Inferior parietal cortex (tissue), 1 donor: Measurements from ENCODE around the gene ACLY.

Experiments
- DNase-seq: peaks from one replicate; pipeline ENCODE4 v3.0.0-alpha.2; 2016; ENCODE audit errors: extremely low spot score

ACLY gene

DNA sequence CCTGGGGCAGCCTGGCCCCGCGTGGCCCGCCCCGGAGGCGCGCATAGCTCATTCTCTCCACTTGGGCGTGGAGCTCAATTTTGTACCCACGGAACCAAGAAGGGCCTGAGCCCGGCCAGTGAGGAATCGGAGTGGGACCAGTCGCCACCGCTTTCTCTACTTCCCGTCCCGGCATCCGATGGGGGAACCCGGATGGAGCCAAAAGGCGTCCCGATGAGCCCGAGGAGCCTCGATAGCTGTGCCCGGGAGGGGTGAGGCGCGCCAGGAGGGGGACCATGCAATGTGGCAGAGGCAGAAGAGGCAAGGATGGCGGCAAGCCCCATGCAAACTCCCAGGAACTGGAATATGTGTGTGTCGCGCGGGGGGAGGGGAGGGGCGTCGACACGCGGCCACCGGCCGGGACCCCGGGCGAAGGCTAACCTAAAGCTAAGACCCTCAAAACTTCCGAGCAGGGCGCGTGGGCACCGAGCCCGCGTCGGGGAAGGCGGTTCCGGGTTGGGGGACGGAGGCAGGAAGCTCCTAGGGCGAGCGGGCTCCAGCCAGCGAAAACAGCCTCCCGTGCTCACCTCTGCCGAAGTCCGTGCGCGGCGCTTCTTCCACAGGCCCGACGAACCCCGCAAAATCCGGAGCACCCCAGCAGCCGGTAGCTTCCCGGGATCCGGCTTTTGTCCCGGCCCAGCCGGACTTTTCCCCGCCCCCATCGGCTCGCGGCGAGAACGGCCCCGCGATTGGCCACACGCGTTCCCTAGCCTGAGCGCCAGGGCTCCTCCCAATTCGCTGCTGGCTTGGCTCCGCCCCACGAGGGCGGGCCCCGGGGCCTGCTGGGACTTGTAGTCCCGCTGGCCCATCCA, at the start of gene ACLY:
Gene ACLY, minus strand, starts transcription at position 638 of the 851 bp plus-strand sequence. CDS start 5,078 bp downstream, outside the sequence.
- peak; percentile 96 for DNase-seq

DNA sequence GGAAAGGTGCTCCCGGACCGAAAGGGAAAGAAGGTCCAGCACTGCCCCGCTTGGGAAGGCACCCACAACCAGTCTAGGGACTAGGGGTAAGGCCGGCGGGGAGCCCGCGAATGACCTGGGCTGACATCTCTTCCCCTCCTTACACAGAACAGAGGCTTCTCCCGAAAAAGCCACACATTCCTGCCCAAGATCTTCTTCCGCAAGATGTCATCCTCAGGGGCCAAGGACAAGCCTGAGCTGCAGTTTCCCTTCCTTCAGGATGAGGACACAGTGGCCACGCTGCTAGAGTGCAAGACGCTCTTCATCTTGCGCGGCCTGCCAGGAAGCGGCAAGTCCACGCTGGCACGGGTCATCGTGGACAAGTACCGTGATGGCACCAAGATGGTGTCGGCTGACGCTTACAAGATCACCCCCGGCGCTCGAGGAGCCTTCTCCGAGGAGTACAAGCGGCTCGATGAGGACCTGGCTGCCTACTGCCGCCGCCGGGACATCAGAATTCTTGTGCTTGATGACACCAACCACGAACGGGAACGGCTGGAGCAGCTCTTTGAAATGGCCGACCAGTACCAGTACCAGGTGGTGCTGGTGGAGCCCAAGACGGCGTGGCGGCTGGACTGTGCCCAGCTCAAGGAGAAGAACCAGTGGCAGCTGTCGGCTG, 49.3 kb upstream of the ACLY start:
- DNase-seq, result no peak

DNA sequence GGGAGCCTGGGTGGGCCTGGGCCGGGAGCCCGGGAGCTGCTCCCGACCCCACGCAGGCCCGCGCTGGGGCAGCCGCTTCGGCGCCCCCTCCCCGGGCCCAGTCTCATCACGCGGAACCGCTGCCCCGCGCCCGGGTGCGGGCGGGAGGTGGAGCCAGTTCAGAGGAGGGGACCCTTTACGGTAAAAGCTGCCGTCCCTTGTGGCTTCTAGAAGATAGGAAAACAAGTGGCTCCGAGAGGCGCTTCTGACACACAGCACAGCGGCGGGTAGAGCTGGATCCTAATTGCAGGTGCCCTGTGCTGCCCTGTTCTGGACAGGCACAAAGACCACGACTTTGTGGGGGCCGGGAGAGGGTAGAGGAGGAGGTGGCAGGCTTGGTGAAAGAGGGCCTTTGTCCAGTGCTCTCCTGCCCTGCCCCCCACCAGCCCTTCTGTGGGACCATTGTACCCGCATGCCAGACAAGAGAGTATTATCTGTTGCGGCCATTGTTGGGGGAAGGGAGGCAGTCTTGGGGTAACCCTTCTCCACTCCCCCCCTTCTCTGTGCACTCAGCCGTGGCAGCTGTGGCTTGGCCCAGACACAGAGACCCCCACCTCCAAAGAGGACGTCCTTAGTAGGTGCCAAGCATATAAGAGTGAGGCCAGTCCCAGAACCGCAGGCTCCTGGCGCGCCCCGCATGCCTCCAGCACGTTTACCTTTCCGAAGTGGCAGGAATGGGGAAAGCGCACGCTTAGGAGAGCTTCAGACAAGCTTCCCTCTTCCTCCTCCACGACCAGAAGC, 48.6 kb upstream of the ACLY start:
- peak; percentile 92 for DNase-seq

DNA sequence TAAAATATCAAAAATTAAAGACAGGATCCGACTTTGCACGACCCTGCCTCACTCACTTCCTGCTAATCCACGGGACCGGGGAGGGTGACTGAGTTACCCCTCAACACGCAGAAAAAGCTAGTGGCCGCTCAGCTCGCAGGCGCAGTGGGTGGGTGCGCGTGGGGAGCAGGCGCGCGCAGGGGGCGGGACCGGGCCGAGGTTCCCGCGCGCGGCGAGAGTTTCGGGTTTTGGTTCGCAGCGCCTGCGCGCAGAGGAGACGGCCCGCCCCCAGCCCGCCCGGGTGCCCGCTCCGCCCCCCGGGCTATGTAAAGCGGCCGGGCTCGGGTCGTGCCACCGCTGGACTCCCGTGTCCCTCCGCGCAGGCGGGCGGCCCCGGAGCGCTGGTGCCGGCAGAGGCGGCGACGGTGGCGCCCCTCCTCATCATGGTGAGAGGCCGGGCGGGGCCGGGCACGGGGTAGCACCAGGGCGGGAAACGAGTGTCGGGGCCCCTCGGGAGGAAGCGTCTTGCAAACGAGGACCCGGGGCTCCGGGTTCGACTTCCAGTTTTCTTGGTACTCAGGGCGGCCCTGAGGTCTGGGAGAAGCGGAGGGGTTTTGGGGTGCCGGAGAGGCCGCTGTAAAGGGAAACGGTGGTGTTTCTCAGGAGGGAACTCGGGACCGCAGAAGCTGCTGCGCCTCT, 47.9 kb upstream of the ACLY start, which contains the start of gene CNP:
Gene CNP, plus strand, starts transcription at position 333 of the 678 bp plus-strand sequence. Its CDS starts 90 bp downstream, at position 423.
- peak; percentile 90 for DNase-seq

DNA sequence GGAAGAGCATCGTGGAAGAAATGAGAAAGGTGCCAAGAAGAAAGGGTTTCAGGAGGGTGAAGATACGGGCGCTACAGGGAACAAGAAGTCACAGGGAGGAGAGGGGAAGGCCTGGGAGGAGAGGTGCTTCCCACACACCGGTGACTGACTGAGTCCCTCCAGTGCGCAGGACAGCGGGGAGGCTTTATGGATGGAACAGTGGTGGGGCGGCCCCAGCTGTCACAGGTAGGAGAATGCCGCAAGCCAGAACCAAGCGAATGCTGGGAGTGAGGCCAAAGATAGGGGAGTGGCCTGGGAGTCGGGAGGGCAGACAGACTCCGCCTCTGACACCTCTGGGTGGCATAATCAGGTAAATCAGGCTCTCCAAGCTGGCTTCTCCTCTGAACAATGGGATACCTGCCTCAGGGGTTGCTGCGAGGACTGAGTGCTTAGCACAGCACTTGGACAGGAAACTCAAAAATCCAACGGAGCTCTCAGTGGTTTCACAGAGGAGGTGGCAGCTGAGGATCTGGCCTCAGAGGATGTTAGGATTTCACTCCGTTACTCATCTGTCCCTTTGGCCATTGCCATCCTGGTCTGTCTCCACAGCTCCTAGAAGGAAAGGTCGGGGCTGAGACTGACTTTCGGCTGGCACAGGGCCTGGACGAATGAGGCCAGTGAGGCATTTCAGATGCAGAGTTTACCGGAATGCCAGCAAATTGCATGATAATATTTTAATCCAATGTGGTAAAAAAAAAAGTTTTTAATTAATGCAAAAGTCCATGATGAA, 47.1 kb upstream of the ACLY start:
- DNase-seq, result peak; percentile 32

DNA sequence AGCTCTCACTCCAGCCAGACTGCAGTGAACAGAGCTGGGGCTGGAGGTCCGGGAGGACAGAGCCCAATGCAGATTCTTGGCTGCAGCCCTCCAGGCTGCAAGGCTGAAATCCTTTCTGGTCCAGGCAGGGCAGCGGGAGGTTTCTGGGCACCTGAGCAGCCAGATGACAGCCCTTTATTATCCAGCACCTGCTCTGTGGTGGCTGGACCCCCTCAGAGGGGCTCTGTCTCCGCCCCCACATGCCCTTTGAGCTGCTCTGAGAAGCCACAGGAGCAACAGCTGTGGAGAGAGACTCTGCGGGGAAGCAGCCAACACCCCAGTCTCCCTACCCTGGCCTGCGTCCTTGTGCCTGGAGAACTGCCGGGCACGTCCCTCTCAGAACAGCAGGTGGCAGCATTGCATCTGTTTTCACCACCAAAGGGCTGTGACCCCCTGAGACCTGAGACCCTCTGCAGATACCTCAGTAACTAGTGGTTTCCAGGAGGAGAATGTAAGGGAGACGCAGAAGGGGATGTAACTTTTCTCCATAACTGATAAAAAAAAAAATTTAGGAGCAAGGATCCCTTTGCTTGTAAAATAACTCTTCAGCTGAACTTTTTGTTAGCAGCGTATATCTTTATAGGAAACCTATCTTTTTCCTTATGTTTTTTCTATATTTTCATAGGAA, 44.1 kb upstream of the ACLY start:
- peak; percentile 84 for DNase-seq

DNA sequence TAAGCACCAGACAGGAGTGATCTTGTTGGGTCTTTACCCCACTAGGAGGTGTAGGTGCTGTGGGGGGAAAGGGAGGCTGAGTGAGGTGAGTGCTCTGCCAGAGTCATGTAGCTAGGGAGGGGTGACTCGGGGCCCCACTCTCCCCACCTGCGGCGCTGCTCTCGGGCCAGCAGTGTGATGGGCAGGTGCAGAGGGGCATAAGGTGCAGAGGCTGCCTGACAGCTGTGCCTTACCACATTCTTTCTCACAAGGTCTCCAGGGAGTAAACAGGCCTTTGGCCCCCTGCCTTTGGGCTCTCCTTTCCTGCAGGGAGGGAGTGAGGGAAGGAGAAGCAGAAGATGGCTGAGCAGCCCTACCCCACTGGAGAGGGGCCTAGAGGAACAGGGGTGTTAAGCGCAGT, 43.4 kb upstream of the ACLY start:
- DNase-seq, result no peak

DNA sequence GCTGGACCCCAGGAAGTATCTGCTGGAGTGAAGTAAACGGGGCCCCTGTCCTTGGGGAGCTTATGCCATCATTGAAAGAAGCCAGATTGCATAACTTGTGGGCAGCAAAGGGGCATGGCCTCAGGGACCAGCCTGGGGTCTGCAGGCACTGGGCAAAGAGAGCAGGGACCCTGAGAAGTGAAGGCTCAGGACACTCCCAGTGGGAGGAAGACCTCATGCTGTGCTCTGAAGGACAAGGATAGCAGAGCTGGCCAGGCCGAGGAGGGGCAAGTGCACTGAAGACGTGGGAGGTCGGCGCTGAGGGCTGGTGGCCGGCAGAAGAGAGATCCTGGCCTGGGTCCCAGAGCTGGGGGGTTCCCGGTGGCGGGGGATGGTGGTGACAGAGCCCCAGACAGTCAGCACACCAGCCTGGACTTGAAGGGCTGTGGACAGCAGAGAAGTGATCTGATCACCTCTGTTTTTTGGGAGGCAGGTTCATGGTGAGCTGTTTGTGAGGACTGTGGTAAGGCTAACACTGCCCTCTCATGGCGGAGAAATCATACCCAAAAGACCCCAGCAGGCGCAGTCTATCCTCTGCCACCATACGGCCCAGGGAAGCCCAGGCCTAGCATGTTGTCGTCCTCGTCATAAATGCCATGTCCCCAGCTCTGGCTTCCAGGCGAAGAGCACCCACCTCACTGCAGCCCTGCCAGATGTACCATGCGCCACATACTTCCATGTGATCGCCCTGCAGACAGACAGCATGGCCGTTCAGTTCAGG, 40.8 kb upstream of the ACLY start:
- DNase-seq, result no peak

DNA sequence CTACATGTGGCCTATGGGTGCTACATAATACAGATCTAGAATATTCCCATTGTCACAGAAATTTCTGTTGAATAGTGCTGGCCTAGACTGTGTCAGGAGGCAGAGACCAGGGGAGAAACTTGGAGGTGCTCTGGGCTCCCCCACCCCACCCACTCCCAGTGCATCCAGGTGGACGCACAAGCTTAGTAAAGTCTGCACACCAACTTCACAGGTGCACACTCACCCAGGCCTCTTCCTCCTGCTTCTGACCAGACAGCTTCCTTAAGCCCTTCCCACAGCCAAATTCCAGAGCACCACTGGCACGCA, 40.2 kb upstream of the ACLY start:
- no peak for DNase-seq

DNA sequence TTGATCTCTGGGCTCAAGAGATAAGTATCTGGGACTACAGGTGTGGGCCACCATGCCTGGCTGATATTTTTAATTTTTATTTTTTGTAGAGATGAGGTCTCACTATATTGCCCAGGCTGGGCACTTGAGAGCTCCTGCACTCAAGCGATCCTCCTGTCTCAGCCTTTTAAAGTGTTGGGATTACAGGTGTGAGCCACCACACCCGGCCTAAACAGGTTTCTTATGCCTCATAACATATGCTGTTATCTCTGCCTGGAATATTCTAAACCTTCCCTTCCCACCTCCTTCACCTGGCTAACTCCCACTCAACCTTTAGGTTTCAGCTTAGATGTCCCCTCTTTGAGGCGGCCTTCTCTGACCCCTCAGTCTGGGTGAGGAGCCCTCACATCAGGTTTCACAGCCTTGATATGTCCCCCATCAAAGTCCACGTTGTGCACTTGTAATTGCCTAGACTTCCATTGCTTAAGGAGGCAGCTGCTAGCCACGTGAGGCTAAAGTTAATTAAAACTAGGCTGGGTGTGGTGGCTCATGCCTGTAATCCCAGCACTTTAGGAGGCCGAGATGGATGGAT, 39.2 kb upstream of the ACLY start:
- no peak for DNase-seq

DNA sequence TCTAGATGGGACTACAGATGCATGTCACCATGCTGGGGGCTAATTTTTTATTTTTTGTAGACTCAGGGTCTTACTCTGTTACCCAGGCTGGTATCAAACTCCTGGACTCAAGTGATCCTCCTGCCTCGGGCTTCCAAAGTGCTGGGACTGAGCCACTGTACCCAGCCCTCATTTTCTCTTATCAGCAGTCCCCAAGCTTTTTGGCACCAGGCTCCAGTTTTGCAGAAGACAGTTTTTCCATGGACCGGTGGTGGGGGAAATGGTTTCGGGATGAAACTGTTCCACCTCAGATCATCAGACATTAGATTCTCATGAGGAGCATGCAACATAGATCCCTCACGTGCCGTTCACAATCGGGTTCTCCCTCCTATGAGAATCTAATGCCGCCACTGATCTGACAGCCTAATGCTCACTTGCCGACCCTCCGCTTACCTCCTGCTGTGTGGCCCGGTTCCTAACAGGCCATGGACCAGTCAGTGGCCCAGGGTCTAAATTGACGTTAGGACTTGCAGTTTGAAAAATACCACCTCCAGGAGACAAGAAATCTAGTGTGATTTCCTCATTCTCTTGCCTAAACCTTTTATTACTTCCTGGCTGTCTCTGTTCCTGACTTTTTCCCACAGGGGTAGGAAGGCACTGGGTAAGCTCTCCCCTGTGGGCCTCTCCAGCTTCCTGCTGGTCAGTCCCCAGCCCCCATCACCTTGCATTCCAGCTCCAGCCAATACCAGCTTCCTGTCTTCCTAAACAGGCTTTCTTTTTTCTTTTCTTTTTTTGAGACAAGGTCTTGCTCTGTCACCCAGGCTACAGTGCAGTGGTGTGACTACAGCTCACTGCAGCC, 38.5 kb upstream of the ACLY start:
- no peak for DNase-seq

DNA sequence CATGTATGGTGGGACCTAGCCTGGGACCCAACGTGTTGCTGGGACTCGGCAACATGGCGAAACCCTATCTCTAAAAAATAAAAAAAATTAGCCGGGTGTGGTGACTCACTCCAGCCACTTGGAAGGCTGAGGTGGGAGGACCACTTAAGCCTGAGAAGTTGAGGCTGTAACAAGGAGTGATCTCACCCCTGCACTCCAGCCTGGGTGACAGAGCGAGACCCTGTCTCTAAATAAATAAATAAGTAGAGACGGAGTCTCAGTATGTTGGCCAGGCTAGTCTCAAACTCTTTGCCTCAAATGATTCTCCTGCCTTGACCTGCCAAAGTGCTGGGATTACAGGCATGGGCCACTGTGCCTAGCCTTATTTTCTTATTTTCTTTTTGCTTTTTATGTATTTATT, 37.8 kb upstream of the ACLY start:
- no peak for DNase-seq

DNA sequence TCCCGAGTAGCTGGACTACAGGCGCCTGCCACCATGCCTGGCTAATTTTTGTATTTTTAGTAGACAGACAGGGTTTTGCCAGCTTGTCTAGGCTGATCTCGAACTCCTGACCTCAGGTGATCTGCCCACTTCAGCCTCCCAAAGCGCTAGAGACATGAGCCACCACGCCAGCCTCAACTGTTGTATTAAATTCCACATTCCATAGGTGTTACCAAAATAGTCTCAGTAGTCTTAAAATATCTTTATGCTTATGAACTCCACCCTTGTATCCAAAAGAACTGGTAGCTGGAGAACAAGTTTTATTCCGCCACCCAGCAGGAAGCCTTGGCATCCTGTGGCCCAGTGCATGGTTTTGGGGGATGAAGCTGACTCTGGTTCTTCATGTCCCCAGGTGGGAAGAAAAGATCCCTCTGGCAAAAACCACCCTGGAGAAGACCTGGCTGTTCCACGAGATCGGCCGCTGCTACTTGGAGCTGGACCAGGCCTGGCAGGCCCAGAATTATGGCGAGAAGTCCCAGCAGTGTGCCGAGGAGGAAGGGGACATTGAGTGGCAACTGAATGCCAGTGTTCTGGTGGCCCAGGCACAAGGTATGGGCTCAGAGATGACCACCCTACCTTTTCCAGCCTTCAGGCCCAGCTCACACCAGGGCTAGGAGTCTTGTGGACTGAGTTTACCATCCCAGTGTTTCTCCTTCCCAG, 30.2 kb upstream of the ACLY start:
- DNase-seq, result no peak

DNA sequence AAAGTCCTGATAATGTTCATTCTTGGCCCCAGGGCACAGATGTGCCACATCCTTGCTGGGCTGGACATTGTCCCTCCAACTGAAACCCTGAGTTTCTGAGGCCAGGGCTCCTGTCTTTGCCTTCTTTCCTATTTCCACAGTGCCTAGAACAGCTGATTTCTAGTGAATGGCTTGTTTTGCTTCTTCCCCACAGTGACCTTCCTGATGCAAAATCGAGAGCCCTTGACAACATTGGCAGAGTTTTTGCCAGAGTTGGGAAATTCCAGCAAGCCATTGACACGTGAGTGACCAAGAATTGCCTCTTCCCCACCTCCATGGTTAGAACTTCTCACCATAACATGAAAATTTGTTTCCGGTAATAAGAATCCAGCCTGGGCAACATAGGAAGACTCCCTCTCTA, 26.2 kb upstream of the ACLY start:
- no peak for DNase-seq

DNA sequence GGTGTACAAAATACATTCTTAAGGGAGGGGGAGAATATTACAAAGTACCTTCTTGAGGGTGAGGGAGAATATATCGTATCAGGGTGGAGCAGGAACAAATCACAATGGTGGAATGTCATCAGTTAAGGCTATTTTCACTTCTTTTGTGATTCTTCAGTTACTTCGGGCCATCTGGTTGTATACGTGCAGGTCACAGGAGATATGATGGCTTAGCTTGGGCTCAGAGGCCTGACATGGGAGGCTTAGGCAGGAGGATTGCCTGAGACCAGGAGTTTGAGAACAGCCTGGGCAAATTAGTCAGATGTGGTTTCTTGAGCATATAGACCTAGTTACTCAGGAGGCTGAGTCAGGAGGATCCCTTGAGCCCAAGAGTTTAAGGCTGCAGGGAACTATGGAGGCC, 24.7 kb upstream of the ACLY start:
- no peak for DNase-seq

DNA sequence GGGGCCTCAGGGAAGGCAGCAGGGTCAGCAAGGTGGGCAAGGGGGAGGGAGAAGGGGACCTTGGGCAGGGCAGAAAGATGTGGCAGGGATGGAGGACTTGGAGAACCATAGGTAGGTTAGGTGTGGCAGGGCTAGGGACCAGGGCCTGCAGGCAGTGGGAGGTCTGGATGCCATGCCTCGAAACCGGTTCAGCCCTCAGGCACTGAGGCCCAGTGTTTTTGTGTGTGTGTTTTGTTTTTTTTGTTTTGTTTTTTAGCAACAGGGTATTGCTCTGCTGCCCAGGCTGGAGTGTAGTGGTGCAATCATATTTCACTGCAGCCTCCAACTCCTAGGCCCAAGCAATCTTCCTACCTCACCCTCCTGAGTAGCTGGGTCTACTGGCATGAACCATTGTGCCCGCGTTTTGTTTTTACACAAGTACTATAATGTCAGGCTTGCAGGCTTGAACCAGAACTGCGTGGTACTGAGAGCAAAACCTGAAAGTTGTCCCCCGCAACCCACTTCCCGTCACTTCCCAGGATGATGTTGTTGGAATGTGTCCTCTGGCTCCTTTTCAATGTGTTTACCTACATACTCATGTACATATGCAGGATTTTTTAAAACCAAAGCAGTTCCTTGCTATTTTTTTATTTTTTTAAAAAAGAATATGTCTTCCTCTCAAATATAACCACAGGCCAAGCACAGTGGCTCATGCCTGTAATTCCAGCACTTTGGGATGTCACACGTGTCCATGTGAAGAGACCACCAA, 24.0 kb upstream of the ACLY start:
- DNase-seq, result no peak

DNA sequence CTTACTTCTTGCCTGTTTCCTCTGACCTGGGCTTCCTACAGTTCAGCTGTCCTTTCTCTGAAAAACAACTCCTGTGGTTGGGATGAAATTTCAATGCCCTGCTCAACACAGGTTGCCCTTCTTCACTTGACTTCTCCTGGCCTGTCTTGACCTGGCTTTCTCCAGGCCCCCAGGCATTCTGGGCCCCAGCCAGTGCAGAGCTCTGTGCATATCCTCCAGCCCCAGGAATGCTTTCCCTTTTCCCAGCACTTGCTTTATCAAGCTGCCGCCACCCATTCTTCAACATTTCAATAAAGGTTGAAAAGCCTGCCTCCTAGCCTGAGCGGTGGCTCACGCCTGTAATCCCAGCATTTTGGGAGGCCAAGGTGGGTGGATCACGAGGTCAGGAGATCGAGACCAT, 22.4 kb upstream of the ACLY start:
- DNase-seq, result no peak
